Myocyte (in vitro differentiated cells): ENCODE data around the gene GNPTG. TPM values are rescaled to one million over a fixed set of nuclear protein-coding genes. Genes with fewer than 3 reads are reported as not detected.

Experiments used
- DNase-seq: peaks from one replicate; pipeline ENCODE4 v3.0.0-alpha.2; 2012; ENCODE audit warnings: low read depth
- total RNA-seq: library from RNA; depleted of rRNA; stranded (reverse); fragments of >200 nt; gene quantifications from 2 replicates; pipeline ENCODE4 v1.2.3, GENCODE V29; 2014

The GNPTG gene
- total RNA-seq, 1 donor from 2014 or later, result 57.0 TPM

DNA sequence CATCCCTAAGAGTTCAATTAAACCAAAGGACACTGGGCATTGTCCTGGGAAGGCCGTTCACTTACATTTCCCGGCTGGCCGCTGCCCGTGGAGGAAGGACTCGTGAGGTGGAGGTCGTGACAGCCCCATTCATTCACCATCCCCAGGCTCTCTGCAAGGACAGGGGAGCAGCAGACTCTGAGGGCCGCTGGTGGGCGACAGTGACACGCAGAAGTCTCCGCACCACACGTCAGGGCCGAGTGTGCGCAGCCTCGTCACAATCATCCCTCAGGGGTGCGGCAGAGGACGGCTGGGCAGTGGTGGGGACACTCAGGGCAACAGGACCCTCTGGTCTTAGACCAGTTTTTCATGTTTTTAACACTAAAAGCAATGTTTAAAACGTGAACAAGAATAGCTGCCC, 41.1 kb downstream of the GNPTG start:
- no peak for DNase-seq

DNA sequence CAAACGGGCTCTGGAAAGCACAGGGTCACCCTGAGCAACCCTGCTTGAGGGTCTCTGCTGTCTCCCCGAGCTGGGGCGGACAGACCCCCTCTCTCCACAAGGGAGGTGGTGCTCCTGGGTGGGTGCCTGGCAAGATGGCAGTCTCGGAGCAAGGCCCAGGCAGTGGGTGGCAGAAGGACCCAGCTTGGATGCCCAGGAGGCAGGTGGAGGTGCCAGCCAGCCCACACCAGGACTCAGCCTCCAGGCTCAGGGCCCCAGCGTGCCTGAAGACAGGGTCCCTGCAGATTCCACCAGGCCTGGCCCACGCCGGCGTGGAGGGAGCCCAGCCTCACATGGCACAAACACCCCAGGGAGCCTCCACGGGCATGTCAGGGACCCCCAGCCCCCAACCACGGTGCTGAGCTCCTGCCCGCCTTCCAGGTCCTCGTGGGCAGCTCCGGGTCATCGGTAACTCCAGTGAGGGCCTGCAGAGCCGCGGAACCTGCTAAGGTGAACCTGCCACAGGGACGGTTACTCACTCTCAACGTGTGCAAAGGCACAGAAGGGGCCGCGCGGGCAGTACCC, 42.0 kb downstream of the GNPTG start:
- DNase-seq, result no peak

GRCh38 chr16:1394367-1394951, 42.7 kb downstream of the GNPTG start:
- DNase-seq, result no peak

GRCh38 chr16:1395444-1396031, 43.8 kb downstream of the GNPTG start:
- no peak for DNase-seq

DNA sequence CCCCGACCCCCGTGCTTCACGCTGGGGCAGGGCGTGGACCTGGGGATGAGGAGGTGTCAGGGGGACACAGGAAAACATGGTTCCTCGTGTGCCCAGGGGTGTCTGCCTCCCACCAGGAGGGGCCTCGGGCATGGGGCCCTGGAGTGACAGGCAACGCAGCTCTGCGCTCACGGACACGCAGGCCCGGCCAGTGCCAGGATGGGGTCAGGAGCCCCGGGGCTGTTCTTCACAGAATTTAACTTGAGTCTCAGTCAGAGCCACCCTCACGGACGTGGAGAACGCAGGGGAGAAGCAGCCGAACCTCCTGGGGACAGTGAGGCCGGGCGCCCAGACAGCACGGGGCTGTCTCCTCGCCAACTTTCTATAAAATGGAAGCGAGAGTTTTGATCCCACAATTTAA, 46.0 kb downstream of the GNPTG start:
- DNase-seq, result no peak

DNA sequence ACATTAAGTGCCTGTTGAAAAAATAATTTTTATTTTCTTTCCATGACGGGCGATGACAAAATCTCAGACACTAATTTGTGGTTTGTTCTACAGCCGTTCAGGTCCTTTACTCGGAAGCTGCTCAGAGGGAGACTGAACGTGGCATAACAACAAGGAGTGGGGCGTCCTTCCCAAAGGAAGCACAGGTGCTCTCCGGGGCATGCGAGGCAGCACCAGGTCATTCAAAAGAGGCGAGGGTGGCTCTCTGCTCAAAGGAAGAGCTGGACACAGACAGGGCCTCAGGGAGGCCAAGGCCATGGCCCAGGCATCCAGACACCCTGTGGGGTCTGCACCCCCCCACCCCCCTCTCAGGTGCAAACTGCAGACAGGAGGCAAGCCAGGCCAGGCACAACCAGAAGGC, 46.6 kb downstream of the GNPTG start:
- no peak for DNase-seq

DNA sequence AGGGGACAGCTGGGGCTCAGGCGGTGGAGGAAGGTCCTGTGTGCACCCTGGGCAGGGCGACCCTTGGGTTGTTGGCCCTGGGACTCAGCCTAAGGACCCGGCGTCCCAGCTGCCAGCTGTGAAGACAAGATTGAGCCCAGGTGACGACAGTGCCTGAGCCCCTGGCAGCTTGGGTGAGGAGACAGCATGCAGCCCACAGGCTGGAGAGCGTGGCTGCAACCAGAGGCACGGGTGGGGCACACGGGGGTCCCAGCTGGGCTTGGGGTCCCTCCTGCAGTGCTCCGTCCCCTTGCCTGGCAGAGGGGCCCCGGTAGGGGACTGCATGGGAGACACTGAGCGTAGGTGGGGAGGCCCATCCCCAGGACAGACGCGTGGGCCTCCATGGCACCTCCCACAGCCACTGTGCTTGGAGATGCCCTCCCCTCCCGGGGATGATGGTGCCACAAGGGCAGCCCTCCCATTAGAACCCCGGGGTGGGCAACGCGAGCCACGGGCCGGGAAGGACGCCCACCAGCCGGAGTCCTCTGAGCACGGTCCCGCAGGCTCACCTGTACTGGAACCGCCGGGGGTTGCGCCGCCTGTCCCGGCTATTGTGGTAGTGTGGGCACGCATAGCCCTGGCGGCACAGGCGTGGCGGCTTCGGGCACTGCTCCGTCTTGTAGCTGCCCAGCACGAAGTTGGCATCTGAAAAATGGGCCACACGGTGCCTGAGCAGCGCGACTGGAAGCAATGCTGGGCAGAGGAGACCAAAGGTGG, 47.3 kb downstream of the GNPTG start:
- DNase-seq, result no peak

DNA sequence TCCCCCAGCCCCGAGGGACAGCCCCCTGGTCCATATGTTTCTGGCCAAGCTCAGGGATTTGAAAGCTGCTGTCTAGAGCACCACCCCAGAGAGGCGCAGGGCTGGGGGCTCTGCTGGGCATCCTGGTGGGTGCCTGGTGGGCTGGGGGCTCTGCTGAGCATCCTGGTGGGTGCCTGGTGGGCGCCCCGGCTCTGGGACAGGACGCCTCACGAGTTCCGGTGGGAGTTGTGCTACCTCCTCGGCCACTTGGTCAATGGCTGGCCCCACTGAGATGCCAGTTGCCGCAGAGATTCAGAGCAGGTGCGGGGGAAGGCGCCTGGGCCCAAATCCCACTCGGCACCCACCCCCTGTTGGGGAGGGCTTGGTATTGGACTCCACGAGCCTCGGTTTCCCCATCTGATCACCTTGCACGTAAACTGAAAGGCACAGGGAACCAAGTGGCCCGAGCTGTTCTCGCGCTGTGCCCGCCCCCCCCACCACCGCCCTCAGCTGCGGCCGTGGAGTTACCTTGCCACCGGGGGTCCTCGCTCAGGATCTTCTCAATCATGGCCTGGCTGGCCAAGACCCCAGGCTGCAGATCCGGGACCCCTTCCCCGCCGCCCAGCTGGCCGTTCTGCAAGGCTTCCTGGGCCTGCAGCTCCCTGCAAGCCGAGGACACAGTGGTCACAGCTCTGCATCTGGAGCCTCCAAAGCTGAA, 49.5 kb downstream of the GNPTG start:
- DNase-seq, result no peak

DNA sequence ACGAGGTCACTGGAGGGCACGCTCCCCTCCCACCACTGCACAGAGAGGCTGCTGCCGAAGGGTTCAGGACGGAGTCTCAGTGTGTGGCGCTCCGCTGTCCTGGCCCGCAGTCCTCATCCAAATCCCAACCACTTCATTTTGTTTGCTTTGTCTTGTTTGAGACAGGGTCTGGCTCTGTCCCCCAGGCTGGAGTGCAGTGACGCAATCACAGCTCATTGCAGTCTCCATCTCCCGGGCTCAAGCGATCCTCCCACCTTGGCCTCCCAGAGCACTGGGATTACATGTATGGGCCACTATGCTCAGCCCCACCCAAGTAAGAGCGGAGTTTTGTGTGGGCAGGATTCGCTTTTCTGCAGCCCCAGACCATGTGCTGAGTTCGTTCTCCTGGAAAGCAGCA, 50.0 kb downstream of the GNPTG start:
- DNase-seq, result no peak

DNA sequence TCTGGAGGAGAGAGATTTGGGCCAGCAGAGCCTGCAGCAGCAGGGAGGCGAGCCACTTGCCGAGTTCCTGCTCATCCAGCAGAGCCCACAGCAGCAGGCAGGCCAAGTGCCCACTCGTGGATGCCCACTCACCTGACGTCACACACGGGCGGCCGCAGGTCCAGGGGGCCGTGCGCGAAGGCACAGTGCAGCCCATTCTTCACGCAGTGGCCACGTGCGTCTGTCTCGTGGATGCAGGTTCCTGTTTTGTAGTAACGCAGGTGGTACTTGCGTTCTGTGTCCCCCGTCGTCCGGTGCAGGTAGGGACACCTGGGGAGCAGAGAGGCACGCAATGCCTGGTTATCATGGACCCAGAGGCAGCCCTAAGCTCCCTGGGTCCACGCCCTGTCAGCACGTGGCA, 51.3 kb downstream of the GNPTG start:
- no peak for DNase-seq

DNA sequence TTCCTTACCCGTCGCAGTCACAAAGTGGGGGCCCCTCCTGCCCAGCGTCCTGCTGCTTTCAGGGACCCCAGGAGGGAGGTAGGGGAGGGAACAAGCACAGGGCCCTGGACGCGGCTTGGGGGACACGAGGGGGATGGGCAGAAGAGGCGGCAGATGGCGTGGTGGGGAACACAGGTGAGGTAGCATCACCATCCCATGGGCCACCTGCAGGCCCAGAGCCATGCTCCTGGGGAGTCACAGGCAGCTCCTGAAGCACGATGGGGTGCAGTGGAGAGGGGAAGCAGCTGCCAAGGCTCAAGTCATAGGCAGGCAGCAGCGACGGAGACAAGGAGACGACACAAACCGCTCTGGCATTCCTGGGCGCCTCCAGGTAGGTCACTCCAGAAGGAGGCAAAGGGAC, 52.0 kb downstream of the GNPTG start:
- DNase-seq, result no peak

- DNase-seq, result peak; percentile 55
Observed at GRCh38 chr16:1407753-1408152, 56.0 kb downstream of the GNPTG start.

GRCh38 chr16:1408171-1408837, 56.6 kb downstream of the GNPTG start:
- DNase-seq, result peak; percentile 90

DNA sequence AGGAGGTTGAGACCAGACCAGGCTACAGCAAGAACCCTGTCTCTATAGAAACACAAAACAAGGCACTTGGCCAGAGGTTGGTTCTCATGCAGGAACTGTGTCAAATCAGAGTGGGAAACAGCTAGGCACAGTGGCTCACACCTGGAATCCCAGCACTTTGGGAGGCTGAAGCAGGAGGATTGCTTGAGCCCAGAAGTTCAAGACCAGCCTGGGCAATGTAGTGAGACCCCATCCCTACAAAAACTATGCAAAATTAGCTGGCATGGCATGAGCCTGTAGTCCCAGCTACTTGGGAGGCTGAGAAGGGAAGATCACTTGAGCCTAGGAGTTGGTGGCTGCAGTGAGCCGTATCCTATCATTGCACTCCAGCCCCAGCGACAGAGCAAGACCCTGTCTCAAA, 61.1 kb downstream of the GNPTG start:
- no peak for DNase-seq

Other genes starting within 250 kb of the GNPTG start
- 0.16 and 0.21 TPM in 2 replicates for gene CACNA1H, start 198.8 kb upstream of the GNPTG start, total RNA-seq
- not detected in 2 replicates for gene TPSG1, start 126.7 kb upstream of the GNPTG start, total RNA-seq
- not detected in 2 replicates for gene TPSB2, start 121.7 kb upstream of the GNPTG start, total RNA-seq
- gene TPSAB1, start 111.2 kb upstream of the GNPTG start, total RNA-seq, result not detected in 2 replicates
- not detected in 2 replicates for gene TPSD1, start 95.9 kb upstream of the GNPTG start, total RNA-seq
- gene UBE2I, start 42.3 kb upstream of the GNPTG start, total RNA-seq, result 48.5 and 57.2 TPM in 2 replicates
- 3.6 and 7.1 TPM in 2 replicates for gene BAIAP3, start 18.3 kb upstream of the GNPTG start, total RNA-seq
- 112 and 115 TPM in 2 replicates for gene TSR3, start 53 bp upstream of the GNPTG start, total RNA-seq
- gene UNKL, start 62.8 kb downstream of the GNPTG start, total RNA-seq, result 9.8 and 18.9 TPM in 2 replicates
- 17.0 and 21.4 TPM in 2 replicates for gene UQCC4, start 68.8 kb downstream of the GNPTG start, total RNA-seq
- gene PERCC1, start 79.1 kb downstream of the GNPTG start, total RNA-seq, result not detected in 2 replicates
- 0.19 and 0.21 TPM in 2 replicates for gene CCDC154, start 92.6 kb downstream of the GNPTG start, total RNA-seq
- gene CLCN7, start 123.1 kb downstream of the GNPTG start, total RNA-seq, result 70.0 and 70.7 TPM in 2 replicates
- gene PTX4, start 137.0 kb downstream of the GNPTG start, total RNA-seq, result not detected in 2 replicates
- 17.5 and 21.3 TPM in 2 replicates for gene TELO2, start 141.4 kb downstream of the GNPTG start, total RNA-seq
- gene TMEM204, start 181.7 kb downstream of the GNPTG start, total RNA-seq, result 0.45 TPM in 1 of 2 replicates, not detected in the other